A673 (cell line): ENCODE results near the gene ADAM17. TPM values are rescaled to one million over a fixed set of nuclear protein-coding genes. Genes with fewer than 3 reads are reported as not detected.

ENCODE experiments used
- BruUV-seq: library from RNA; stranded (reverse); fragments of 400-500 nt; replicated peaks from 2 replicates; lab custom pipeline; 2021; lab: Mats Ljungman, UMichigan
- CTCF ChIA-PET: fragments of 300-600 bp; sonication (Branson Sonifier 250); formaldehyde crosslinking; loops from one replicate; lab custom pipeline; 2022; ENCODE audit warnings: antibody characterized with exemption; lab: Charles Lee
- POLR2A ChIA-PET: fragments of 300-600 bp; sonication (Branson Sonifier 250); formaldehyde crosslinking; loops from one replicate; lab custom pipeline; 2022; ENCODE audit warnings: antibody characterized with exemption; ENCODE audit not compliant: low non-redundant PET; lab: Charles Lee
- DNase-seq: peaks from one replicate; pipeline ENCODE4 v3.0.0-alpha.2; 2015; ENCODE audit warnings: low spot score
- H3K27ac ChIP-seq: fragments of 200-600 bp; sonication (generic); 2 replicates; pipeline ENCODE4 v1.5.1; 2016; ENCODE audit warnings: mixed run types, low read depth, mild to moderate bottlenecking, mixed read lengths, antibody characterized with exemption, low read length; ENCODE audit not compliant: poor library complexity, severe bottlenecking
- H3K27me3 ChIP-seq: fragments of 200-600 bp; sonication (generic); replicated peaks from 2 replicates; pipeline ENCODE4 v1.6.1; 2017; ENCODE audit warnings: mixed run types, low read depth, mild to moderate bottlenecking, mixed read lengths, antibody characterized with exemption, low read length; ENCODE audit not compliant: insufficient read depth, poor library complexity
- H3K36me3 ChIP-seq: fragments of 200-600 bp; sonication (generic); 2 replicates; pipeline ENCODE4 v1.6.1; 2016; ENCODE audit warnings: mixed run types, mild to moderate bottlenecking, mixed read lengths, antibody characterized with exemption, low read length; ENCODE audit not compliant: insufficient read depth, poor library complexity, severe bottlenecking
- H3K4me1 ChIP-seq: fragments of 200-600 bp; sonication (generic); 2 replicates; pipeline ENCODE4 v1.6.1; 2017; ENCODE audit warnings: mixed run types, mild to moderate bottlenecking, mixed read lengths, antibody characterized with exemption, low read length; ENCODE audit not compliant: insufficient read depth, poor library complexity, severe bottlenecking
- H3K4me3 ChIP-seq: fragments of 200-600 bp; sonication (generic); 2 replicates; pipeline ENCODE4 v1.5.1; 2016; ENCODE audit warnings: low read depth, mixed run types, mild to moderate bottlenecking, mixed read lengths, low read length; ENCODE audit not compliant: poor library complexity, severe bottlenecking
- H3K9me3 ChIP-seq: fragments of 200-600 bp; sonication (generic); 2 replicates; pipeline ENCODE4 v1.6.1; 2016; ENCODE audit warnings: mixed run types, low read depth, mild to moderate bottlenecking, mixed read lengths, antibody characterized with exemption, low read length; ENCODE audit not compliant: poor library complexity, severe bottlenecking
- CTCF ChIP-seq: fragments of 300-800, 200-600 bp; sonication (generic); conservative IDR thresholded peaks from 2 replicates; pipeline ENCODE4 v1.5.1; 2017; ENCODE audit warnings: low read depth, mild to moderate bottlenecking, antibody characterized with exemption, low read length, moderate library complexity, mixed read lengths
- EZH2 ChIP-seq: fragments of 200-600 bp; sonication (generic); IDR thresholded peaks from 2 replicates; pipeline ENCODE4 v1.6.1; 2017; ENCODE audit warnings: borderline replicate concordance, low read depth, mild to moderate bottlenecking, mixed read lengths, antibody characterized with exemption, low read length; ENCODE audit not compliant: poor library complexity, severe bottlenecking
- intact Hi-C: fragments of 100-400 bp; cut with micrococcal nuclease; formaldehyde crosslinking; loops from one replicate; pipeline ENCODE4 v1.10.0; 2022; ENCODE audit not compliant: unreplicated experiment
- total RNA-seq: library from RNA; stranded (reverse); gene quantifications from 2 replicates; pipeline ENCODE4 v1.2.3, GENCODE V29; 2021

Gene ADAM17
- total RNA-seq, 1 experiment from 2014 or later: 40.1 TPM

- no peaks in the 10 kb centered on the region for H3K4me1 ChIP-seq
- H3K27me3 ChIP-seq: no peaks in the 10 kb centered on the region
- no peak overlapping the region for H3K4me3 ChIP-seq
- no peak for DNase-seq
- POLR2A ChIA-PET: no interaction called here
- peaks cover 43% of the 10 kb centered on the region for H3K36me3 ChIP-seq
- no TSS peak for BruUV-seq
- H3K9me3 ChIP-seq: no peaks in the 10 kb centered on the region
- no peak for TF ChIP-seq CTCF
- TF ChIP-seq EZH2: no peak
- CTCF ChIA-PET: no interaction called here
- intact Hi-C loops: no loop called here
- H3K27ac ChIP-seq: no peak overlapping the region
Observed at GRCh38 chr2:9582624-9583023, 27.0 kb upstream of the ADAM17 start.

GRCh38 chr2:9578467-9579235 is 23.0 kb upstream of the ADAM17 start:
- no peak for TF ChIP-seq CTCF
- TF ChIP-seq EZH2: no peak
- DNase-seq: no peak
- Histone ChIP-seq H3K4me1 (no peaks in the 10 kb centered on the region), H3K36me3 (peaks cover 7% of the 10 kb centered on the region), H3K27me3 (no peaks in the 10 kb centered on the region), H3K4me3 (no peak overlapping the region), H3K9me3 (no peaks in the 10 kb centered on the region), H3K27ac (no peak overlapping the region)
- POLR2A ChIA-PET: no interaction called here
- BruUV-seq: no TSS peak
- intact Hi-C loops: no loop called here
- CTCF ChIA-PET: interaction anchor here (0.6 kb wide), 1 partner anchor 17 kb away, joined by 10 read pairs; no protein-coding TSS in a partner anchor

GRCh38 chr2:9574331-9574730 is 18.7 kb upstream of the ADAM17 start:
- no peaks in the 10 kb centered on the region for H3K4me1 ChIP-seq
- H3K27ac ChIP-seq: no peak overlapping the region
- H3K27me3 ChIP-seq: no peaks in the 10 kb centered on the region
- TSS peak; percentile 9 for BruUV-seq
- no peak for DNase-seq
- intact Hi-C loops: no loop called here
- no peak for TF ChIP-seq EZH2
- no peak for TF ChIP-seq CTCF
- H3K36me3 ChIP-seq: no peaks in the 10 kb centered on the region
- CTCF ChIA-PET: no interaction called here
- POLR2A ChIA-PET: no interaction called here
- no peaks in the 10 kb centered on the region for H3K9me3 ChIP-seq
- no peak overlapping the region for H3K4me3 ChIP-seq
